CD14-positive monocyte (primary cell): ENCODE results near the gene PHC2. TPM values are rescaled to one million over a fixed set of nuclear protein-coding genes. Genes with fewer than 3 reads are reported as not detected.

ENCODE experiments used
- DNase-seq, 3 donors: peaks; one replicate each; pipeline ENCODE4 v3.0.0-alpha.2; 2011 to 2022
- H2AFZ ChIP-seq: 2 replicates; pipeline ENCODE4 v1.6.0; 2012; ENCODE audit warnings: mild to moderate bottlenecking, low read depth, low read length, inconsistent platforms; ENCODE audit not compliant: insufficient read depth, poor library complexity, severe bottlenecking
- H3K27ac ChIP-seq, 2 donors: 1 replicate in 1 of 2; 2 replicates in 1 of 2; pipeline ENCODE4 v1.5.1; 2012 to 2013; ENCODE audit warnings: low read length in 2 of 2, control low read depth in 1 of 2, inconsistent platforms in 1 of 2, low read depth in 1 of 2, mild to moderate bottlenecking in 1 of 2
- H3K27me3 ChIP-seq, 2 donors: one replicate each; pipeline versions ENCODE4 v1.6.0 to v1.6.1; 2011 to 2013; ENCODE audit warnings: low read length in 2 of 2; ENCODE audit not compliant: control insufficient read depth in 2 of 2, insufficient read depth in 2 of 2
- H3K36me3 ChIP-seq, 2 donors: replicated peaks in 1 of 2; 1 replicate in 1 of 2; 2 replicates in 1 of 2; pipeline versions ENCODE4 v1.5.1 to v1.6.1; 2012 to 2013; ENCODE audit warnings: low read length in 2 of 2, control low read depth in 1 of 2, inconsistent platforms in 1 of 2, mild to moderate bottlenecking in 1 of 2; ENCODE audit not compliant: insufficient read depth in 2 of 2, control insufficient read depth in 1 of 2
- H3K4me1 ChIP-seq, 2 donors: 1 replicate in 1 of 2; 2 replicates in 1 of 2; pipeline versions ENCODE4 v1.5.1 to v1.6.1; 2012 to 2013; ENCODE audit warnings: low read length in 2 of 2, control low read depth in 1 of 2, inconsistent platforms in 1 of 2, mild to moderate bottlenecking in 1 of 2, moderate library complexity in 1 of 2; ENCODE audit not compliant: insufficient read depth in 2 of 2, control insufficient read depth in 1 of 2
- H3K4me2 ChIP-seq: replicated peaks from 2 replicates; pipeline ENCODE3; 2012; ENCODE audit warnings: low read length, moderate library complexity, mild to moderate bottlenecking; ENCODE audit not compliant: poor library complexity, severe bottlenecking; ENCODE audit errors: extremely low read depth
- H3K4me3 ChIP-seq, 3 experiments: fragments of 200-600 bp in 1 of 3; sonication (generic) in 1 of 3; replicated peaks in 1 of 3; 1 replicate in 2 of 3; 2 replicates in 1 of 3; pipeline ENCODE4 v1.5.1; 2011 to 2013; ENCODE audit warnings: low read length in 3 of 3, mild to moderate bottlenecking in 3 of 3, control low read depth in 2 of 3, low read depth in 2 of 3, inconsistent platforms in 1 of 3, moderate library complexity in 1 of 3
- H3K79me2 ChIP-seq: 2 replicates; pipeline ENCODE4 v1.6.0; 2012; ENCODE audit warnings: mild to moderate bottlenecking, control low read depth, inconsistent platforms, low read length, moderate library complexity; ENCODE audit not compliant: insufficient read depth
- H3K9ac ChIP-seq: 2 replicates; pipeline ENCODE4 v1.6.0; 2017; ENCODE audit warnings: low read length, mild to moderate bottlenecking; ENCODE audit not compliant: insufficient read depth, poor library complexity, severe bottlenecking
- H3K9me3 ChIP-seq, 2 donors: replicated peaks in 1 of 2; 1 replicate in 1 of 2; 2 replicates in 1 of 2; pipeline versions ENCODE4 v1.5.1 to v1.6.1; 2012 to 2013; ENCODE audit warnings: low read length in 2 of 2, control low read depth in 1 of 2; ENCODE audit not compliant: control insufficient read depth in 1 of 2, insufficient read depth in 1 of 2
- H4K20me1 ChIP-seq: 2 replicates; pipeline ENCODE4 v1.6.0; 2012; ENCODE audit warnings: mild to moderate bottlenecking, low read length, control low read depth, moderate library complexity; ENCODE audit not compliant: insufficient read depth
- H3K27ac Mint-ChIP-seq, 7 donors: one replicate each; pipeline ENCODE4 v1.8.0; 2020; ENCODE audit warnings: mild to moderate bottlenecking in 7 of 7, mixed read lengths in 7 of 7, moderate library complexity in 6 of 7, inconsistent platforms in 2 of 7
- H3K27me3 Mint-ChIP-seq, 3 donors: one replicate each; pipeline ENCODE4 v1.8.0; 2021 to 2022; ENCODE audit warnings: low read depth in 3 of 3, mild to moderate bottlenecking in 3 of 3, mixed read lengths in 3 of 3, moderate library complexity in 3 of 3, inconsistent platforms in 1 of 3
- H3K36me3 Mint-ChIP-seq, 2 donors: one replicate each; pipeline ENCODE4 v1.8.0; 2020; ENCODE audit warnings: mixed read lengths in 2 of 2, inconsistent platforms in 1 of 2, mild to moderate bottlenecking in 1 of 2
- H3K4me1 Mint-ChIP-seq: one replicate; pipeline ENCODE4 v1.8.0; 2020; ENCODE audit warnings: mild to moderate bottlenecking, mixed read lengths
- H3K4me3 Mint-ChIP-seq, 2 donors: one replicate each; pipeline ENCODE4 v1.8.0; 2020; ENCODE audit warnings: mild to moderate bottlenecking in 2 of 2, mixed read lengths in 2 of 2, moderate library complexity in 1 of 2
- H3K9me3 Mint-ChIP-seq, 7 donors: one replicate each; pipeline ENCODE4 v1.8.0; 2020 to 2022; ENCODE audit warnings: mixed read lengths in 7 of 7, mild to moderate bottlenecking in 6 of 7, moderate library complexity in 6 of 7, inconsistent platforms in 2 of 7
- CTCF ChIP-seq: fragments of 200-600 bp; IDR thresholded peaks from one replicate; pipeline ENCODE4 v1.8.0; 2022; ENCODE audit warnings: antibody characterized with exemption, mild to moderate bottlenecking
- WGBS: methylation state at CpG from one replicate; pipeline ENCODE4 v1.1.5; 2013; ENCODE audit warnings: missing lambda C conversion rate; ENCODE audit not compliant: insufficient coverage; 5-methylcytosine and 5-hydroxymethylcytosine counted together
- intact Hi-C, 2 donors: fragments of 100-400 bp; cut with micrococcal nuclease; formaldehyde crosslinking; loops; one replicate each; pipeline versions ENCODE4 v1.15.0 to v1.15.1; 2023
- polyA plus RNA-seq, 3 donors: library from polyadenylated mRNA; depleted of rRNA in 1 of 3; unstranded in 2 of 3; stranded (reverse) in 1 of 3; fragments of 300-500 nt in 2 of 3; fragments of >200 nt in 1 of 3; fragmentation: Illumina TruSeq in 2 of 3; gene quantifications; 1 replicate in 2 of 3; 2 replicates in 1 of 3; pipeline ENCODE4 v1.2.3, GENCODE V29; 2012 to 2021

The PHC2 gene
- polyA plus RNA-seq, 3 donors: 18.9 to 85.3 (median 53.1) TPM

GRCh38 chr1:33390542-33390941, 40.4 kb downstream of the PHC2 start:
- no peak overlapping the region for H3K27ac Mint-ChIP-seq
- intact Hi-C loops: no loop called here
- H3K36me3 ChIP-seq: no peaks in the 10 kb centered on the region
- H3K27me3 ChIP-seq: no peaks in the 10 kb centered on the region
- peaks cover 0 to 3% (median 0%) of the 10 kb centered on the region in 3 donors for H3K27me3 Mint-ChIP-seq
- no peaks in the 10 kb centered on the region for H3K9me3 Mint-ChIP-seq
- no CpG with 5 or more reads among the region's 2 CpGs for WGBS
- H3K79me2 ChIP-seq: no peaks in the 10 kb centered on the region
- no peak overlapping the region for H3K4me3 ChIP-seq
- no peak overlapping the region for H3K9ac ChIP-seq
- no peak overlapping the region for H3K4me3 Mint-ChIP-seq
- TF ChIP-seq CTCF: no peak
- H3K4me2 ChIP-seq: no peak overlapping the region
- H3K4me1 Mint-ChIP-seq: peaks cover 10% of the 10 kb centered on the region
- no peaks in the 10 kb centered on the region for H4K20me1 ChIP-seq
- H3K4me1 ChIP-seq: no peaks in the 10 kb centered on the region
- no peaks in the 10 kb centered on the region for H3K36me3 Mint-ChIP-seq
- H3K9me3 ChIP-seq: no peaks in the 10 kb centered on the region
- no peak for DNase-seq
- no peak overlapping the region for H2AFZ ChIP-seq
- H3K27ac ChIP-seq: no peak overlapping the region

GRCh38 chr1:33388805-33389771, 41.8 kb downstream of the PHC2 start:
- H3K27me3 ChIP-seq: no peaks in the 10 kb centered on the region
- H3K79me2 ChIP-seq: no peaks in the 10 kb centered on the region
- Mint-ChIP-seq H3K4me3 (no peak overlapping the region), H3K36me3 (no peaks in the 10 kb centered on the region), H3K9me3 (no peaks in the 10 kb centered on the region), H3K4me1 (peaks cover 19% of the 10 kb centered on the region), H3K27me3 (peaks cover 1 to 4% (median 2%) of the 10 kb centered on the region in 3 donors), H3K27ac (peak overlapping the region in 1 of 7 donors; percentile 55)
- 95% methylated on average over 2 of the region's 9 CpGs for WGBS
- no peaks in the 10 kb centered on the region for H3K9me3 ChIP-seq
- H3K27ac ChIP-seq: no peak overlapping the region
- peaks cover 7 to 9% of the 10 kb centered on the region in 2 donors for H3K4me1 ChIP-seq
- no peaks in the 10 kb centered on the region for H3K36me3 ChIP-seq
- no peaks in the 10 kb centered on the region for H4K20me1 ChIP-seq
- H3K9ac ChIP-seq: no peak overlapping the region
- no peak overlapping the region for H2AFZ ChIP-seq
- no peak for DNase-seq
- TF ChIP-seq CTCF: no peak
- H3K4me2 ChIP-seq: no peak overlapping the region
- H3K4me3 ChIP-seq: no peak overlapping the region
- intact Hi-C loops: no loop called here
